Stimulated activated CD4-positive, alpha-beta T cell treated with anti-CD3 and anti-CD28 coated beads, TNF-alpha, amount 100 ng/mL, for 4 hours (primary cell): ENCODE data around the gene MMP24.

ENCODE experiments used
- DNase-seq, 3 experiments: peaks; one replicate each; pipeline ENCODE4 v3.0.0-alpha.2; 2020; ENCODE audit warnings: low read depth in 3 of 3

Gene MMP24

DNA sequence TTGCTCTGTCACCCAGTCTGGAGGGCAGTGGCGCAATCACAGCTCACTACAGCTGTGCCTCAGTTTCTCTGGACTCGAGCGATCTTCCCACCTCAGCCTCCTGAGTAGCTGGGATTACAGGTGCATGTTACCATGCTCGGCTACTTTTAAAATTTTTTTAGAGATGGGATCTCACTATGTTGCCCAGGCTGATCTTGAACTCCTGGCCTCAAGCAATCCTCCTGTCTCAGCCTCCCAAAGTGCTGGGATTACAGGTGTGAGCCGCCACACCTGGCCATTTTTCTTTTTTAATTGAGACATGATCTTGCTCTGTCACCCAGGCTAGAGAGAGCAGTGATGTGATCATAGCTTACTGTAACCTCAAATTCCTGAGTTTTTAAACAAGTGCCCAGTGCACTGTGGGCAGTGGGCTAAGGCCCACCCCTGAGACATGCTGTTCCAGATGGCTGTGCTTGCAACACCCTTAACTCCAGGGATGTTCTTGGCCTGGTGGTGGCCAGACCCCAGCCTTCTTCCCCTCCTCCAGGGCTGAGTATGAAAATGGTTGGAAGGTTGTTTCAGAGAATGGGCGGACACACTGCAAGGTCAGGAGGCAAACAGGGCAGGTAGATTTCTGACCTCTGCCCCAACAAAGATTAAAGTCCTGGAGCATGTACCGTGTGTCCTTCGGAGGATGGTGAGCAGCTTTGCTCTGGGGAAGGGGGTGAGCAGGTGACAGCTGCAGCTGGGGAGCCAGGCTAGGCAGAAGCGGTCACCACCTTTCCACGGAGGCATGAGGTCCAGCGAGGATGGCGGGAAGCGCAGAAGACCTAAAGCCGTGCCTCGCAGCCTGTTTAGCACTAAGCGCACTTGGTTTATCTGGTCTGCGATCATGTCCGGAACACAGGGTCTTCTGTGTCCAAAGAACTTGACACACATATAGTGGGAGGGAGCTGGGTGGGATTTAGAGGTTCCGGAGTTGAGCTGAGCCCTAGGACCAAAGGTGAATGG, 67.1 kb downstream of the MMP24 start:
- DNase-seq: no peak

DNA sequence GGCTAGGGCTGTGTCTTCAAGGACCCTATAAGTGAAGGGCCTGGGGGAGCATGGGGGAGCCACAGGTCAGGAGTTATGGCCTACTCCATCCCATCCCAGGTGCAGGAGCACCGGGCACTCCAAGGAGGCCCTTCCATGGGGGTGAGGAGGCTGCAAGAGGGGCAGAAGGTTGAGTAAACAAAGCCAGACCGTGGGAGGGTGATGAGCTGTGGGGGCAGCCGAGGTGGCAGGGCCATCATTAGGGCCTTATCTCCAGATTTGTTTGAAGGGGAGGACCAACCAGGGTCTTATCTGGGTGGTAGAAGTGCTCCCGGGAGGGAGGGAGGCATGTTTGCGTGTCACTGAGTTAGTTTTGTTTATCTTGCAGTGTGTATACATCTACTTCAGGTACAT, 67.8 kb downstream of the MMP24 start:
- no peak for DNase-seq

DNA sequence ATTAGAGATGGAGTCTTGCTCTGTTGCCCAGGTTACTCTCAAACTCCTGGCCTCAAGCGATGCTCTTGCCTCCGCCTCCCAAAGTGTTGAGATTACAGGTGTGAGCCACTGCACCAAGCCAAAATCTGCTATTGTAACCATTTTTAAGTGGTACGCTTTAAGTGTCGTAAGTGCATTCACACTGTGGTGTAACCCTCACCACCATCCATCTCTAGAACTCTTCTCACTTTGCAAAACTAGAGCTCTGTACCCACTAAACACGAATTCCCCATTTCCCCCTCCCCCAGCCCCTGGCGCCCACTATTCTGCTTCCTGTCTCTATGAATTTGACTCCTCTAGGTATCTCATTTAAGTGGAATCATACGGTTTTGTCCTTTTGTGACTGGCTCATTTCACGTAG, 68.6 kb downstream of the MMP24 start:
- DNase-seq: no peak

GRCh38 chr20:35295674-35296073, 69.2 kb downstream of the MMP24 start:
- no peak for DNase-seq

- DNase-seq: no peak
Measured at GRCh38 chr20:35296101-35296554, 69.6 kb downstream of the MMP24 start.

DNA sequence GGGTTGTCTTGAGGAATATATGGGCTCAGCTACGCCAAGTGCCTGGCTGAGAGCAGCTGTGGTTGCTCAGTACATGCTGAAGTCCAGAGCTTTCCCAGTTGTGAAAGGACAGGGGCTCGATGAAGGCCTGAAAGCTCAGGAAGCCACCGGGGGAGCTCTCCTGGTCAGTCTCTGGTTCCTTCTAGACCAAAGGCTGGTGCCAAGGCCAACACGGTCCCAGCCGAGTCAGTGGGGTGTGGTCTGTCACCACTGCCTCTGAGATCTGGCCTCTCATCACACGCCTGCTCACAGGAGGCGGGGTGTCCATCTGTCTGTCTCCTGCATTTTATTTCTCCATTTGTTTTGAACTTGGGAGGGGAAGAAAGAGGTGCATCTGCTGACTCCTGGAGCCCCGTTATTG, 70.7 kb downstream of the MMP24 start:
- no peak for DNase-seq

- DNase-seq: no peak
Measured at GRCh38 chr20:35297740-35298139, 71.2 kb downstream of the MMP24 start.

- no peak for DNase-seq
Measured at GRCh38 chr20:35298264-35298663, 71.8 kb downstream of the MMP24 start.

GRCh38 chr20:35299780-35300179, 73.3 kb downstream of the MMP24 start:
- no peak for DNase-seq

DNA sequence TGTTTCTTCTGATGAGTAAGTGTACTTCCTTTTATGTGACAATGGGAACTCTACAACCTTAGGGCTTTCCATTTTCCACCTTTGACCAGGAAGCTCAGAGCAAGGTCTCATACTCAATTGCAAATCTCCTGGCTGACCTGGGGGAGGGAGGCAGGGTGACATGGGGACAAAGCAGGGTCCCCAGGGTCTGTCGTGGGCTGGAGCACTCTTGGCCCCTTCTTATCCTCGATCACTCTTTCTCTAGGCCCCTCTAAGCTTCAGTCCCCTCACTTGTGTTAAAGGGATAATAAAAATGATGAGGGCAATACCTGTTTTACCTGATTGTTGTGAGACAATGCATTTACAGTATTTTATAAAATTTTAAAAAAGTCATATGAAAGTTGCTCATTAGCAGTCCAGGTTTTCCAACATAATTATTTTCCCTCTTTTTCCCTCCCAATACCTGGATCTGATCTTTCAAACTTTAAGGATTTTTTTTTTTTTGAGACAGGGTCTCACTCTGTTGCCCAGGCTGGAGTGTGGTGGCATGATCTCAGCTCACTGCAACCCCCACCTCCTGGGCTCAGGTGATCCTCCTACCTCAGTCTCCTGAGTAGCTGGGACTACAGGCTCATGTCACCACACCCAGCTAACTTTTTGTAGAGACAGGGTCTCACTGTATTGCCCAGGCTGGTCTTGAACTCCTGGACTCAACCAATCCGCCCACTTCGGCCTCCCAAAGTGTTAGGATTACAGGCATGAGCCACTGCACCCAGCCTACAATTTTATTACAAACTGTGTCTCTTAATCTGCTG, 74.2 kb downstream of the MMP24 start:
- DNase-seq: no peak

GRCh38 chr20:35301426-35301825, 74.9 kb downstream of the MMP24 start:
- DNase-seq: no peak

GRCh38 chr20:35302421-35303335, 76.2 kb downstream of the MMP24 start:
- no peak for DNase-seq

- DNase-seq: no peak
Measured at GRCh38 chr20:35303382-35303734, 76.9 kb downstream of the MMP24 start.

- peak; percentile 46 to 72 (median 61) for DNase-seq
Measured at GRCh38 chr20:35303735-35304491, 77.4 kb downstream of the MMP24 start.

- no peak for DNase-seq
Measured at GRCh38 chr20:35304956-35305355, 78.5 kb downstream of the MMP24 start.

- DNase-seq: peak in 1 of 3 experiments; percentile 40
Measured at GRCh38 chr20:35305682-35306556, 79.4 kb downstream of the MMP24 start.

DNA sequence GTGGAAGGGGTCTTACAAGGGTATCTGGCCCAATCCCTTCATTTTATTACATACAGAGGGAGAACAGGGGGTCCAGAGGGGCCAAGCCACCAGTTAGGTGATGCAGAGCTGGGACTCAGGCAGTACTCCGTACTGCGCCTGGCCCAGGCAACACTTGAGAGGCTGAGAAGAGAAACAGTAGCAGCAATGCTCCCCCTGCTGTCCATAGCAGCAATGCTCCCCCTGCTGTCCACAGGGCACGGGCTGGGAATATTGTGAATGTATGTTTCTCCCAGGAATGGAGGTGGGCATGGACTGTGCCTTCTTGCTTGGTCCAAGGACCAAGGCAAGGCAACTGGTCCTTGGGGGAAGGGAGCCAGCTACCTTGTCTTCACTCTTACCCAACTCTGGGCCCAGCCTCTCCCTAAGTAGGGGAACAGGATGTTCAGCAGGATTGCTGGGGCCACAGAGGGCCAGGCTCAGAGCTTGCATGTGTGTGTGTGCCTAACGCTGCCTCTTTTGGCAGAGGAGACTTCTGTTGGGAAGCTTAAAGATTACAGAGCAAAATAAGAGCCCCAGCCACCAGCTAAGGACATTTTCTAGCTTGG, 80.5 kb downstream of the MMP24 start:
- DNase-seq: no peak

- DNase-seq: no peak
Measured at GRCh38 chr20:35307666-35308653, 81.5 kb downstream of the MMP24 start.
